Measurements from ENCODE around the gene SPOCK1. TPM values are rescaled to one million over a fixed set of nuclear protein-coding genes. Genes with fewer than 3 reads are reported as not detected.
"Not testable (repeated sequence)": the region's sequence is repeated elsewhere in the genome, so short reads cannot be mapped to it uniquely, and the experiment has no call there.

Gene SPOCK1
- total and polyA plus RNA-seq, 2 experiments from 2014 or later: 8.2 to 10.5 TPM

GRCh38 chr5:137233726-137234125, 265.4 kb downstream of the SPOCK1 start (continued):
- TF ChIP-seq REST (IDR thresholded peaks at IDR 0.05; ENCODE audit: unreplicated experiment) (no peak), CTCF (conservative IDR thresholded peaks at IDR 0.05; ENCODE audit: low read depth in 2 of 2) (no peak), ZNF114 (CRISPR knock-in tag; IDR thresholded peaks at IDR 0.05) (no peak), JUNB (IDR thresholded peaks at IDR 0.05; ENCODE audit: unreplicated experiment) (no peak), NANOG (IDR thresholded peaks at IDR 0.05; ENCODE audit: borderline replicate concordance) (no peak), ZNF331 (CRISPR knock-in tag; IDR thresholded peaks at IDR 0.05; ENCODE audit: low read depth) (no peak), ETS1 (IDR thresholded peaks at IDR 0.05) (no peak), CREB1 (CRISPR knock-in tag; IDR thresholded peaks at IDR 0.05; ENCODE audit: low read depth) (no peak), STAT1 (IDR thresholded peaks at IDR 0.05; ENCODE audit: unreplicated experiment) (no peak), EZH2 (IDR thresholded peaks at IDR 0.05; ENCODE audit: low read depth, unreplicated experiment) (no peak), EZH2phosphoT487 (IDR thresholded peaks at IDR 0.05; ENCODE audit: unreplicated experiment) (no peak)

GRCh38 chr5:137233304-137233703, 265.8 kb downstream of the SPOCK1 start:
- H3K4me1 Mint-ChIP-seq; H3K4me3 Mint-ChIP-seq; H3F3A ChIP-seq (replicated peaks; ENCODE audit: low read depth); DNase-seq (ENCODE audit: low spot score); H3K79me2 ChIP-seq (replicated peaks; ENCODE audit: insufficient read depth); H3K36me3 Mint-ChIP-seq (ENCODE audit: low read depth); H3K9me3 Mint-ChIP-seq; H3K27me3 Mint-ChIP-seq (ENCODE audit: insufficient read depth, low read depth, poor library complexity); H3K4me1 ChIP-seq (ENCODE audit: insufficient read depth); H3K36me3 ChIP-seq (ENCODE audit: insufficient read depth); H3K4me2 ChIP-seq; H3K27me3 ChIP-seq (ENCODE audit: insufficient read depth); H3K27ac Mint-ChIP-seq; H3K9me2 ChIP-seq (ENCODE audit: insufficient read depth); H3K27ac ChIP-seq (ENCODE audit: low read depth); H4K20me1 ChIP-seq (replicated peaks; ENCODE audit: insufficient read depth); H3K4me3 ChIP-seq; H2AFZ ChIP-seq; ATAC-seq: not testable (repeated sequence)

Measured in GM23338 (cell line).